AG09309 (cell line): Measurements from ENCODE around the gene SMIM15.
A peak's percentile ranks its signal among the peaks of the same experiment; 100 is the strongest.

ENCODE experiments used
- DNase-seq: peaks from one replicate; pipeline ENCODE4 v3.0.0-alpha.2; 2010; ENCODE audit warnings: low read depth
- H3K4me3 ChIP-seq: 2 replicates; pipeline ENCODE4 v1.5.1; 2011; ENCODE audit warnings: mild to moderate bottlenecking, low read depth, low read length, moderate library complexity; ENCODE audit not compliant: control insufficient read depth
- CTCF ChIP-seq: IDR thresholded peaks from 2 replicates; pipeline ENCODE4 v1.5.1; 2011; ENCODE audit warnings: mild to moderate bottlenecking, low read depth, low read length, inconsistent platforms; ENCODE audit not compliant: insufficient read depth, control insufficient read depth; ENCODE audit errors: missing control alignments

SMIM15 gene

DNA sequence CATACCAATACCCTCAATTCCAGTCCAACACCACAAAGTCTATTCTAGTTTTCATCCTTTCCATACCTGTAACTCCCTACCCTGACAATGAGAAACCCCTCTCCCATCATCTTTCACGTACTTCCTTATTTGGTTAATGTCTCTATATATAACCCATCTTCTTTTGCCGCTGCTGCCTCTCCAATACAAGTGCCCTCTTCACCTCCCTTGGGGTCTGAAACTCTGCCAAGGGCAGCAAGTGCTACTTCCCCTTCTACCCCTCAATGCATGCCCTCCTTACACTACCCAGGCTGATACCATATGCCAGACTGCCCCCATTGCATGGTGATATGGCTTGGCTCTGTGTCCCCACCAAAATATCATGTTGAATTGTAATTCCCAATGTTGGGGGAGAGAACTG lies 24.4 kb upstream of the SMIM15 start:
- no peak for TF ChIP-seq CTCF
- no peak for DNase-seq
- no peak overlapping the region for H3K4me3 ChIP-seq

- no peak overlapping the region for H3K4me3 ChIP-seq
- DNase-seq: peak; percentile 7
- TF ChIP-seq CTCF: no peak
Measured at GRCh38 chr5:61184708-61185107, 22.4 kb upstream of the SMIM15 start.

- H3K4me3 ChIP-seq: no peak overlapping the region
- no peak for DNase-seq
- TF ChIP-seq CTCF: no peak
Measured at GRCh38 chr5:61183538-61183937, 21.3 kb upstream of the SMIM15 start.

DNA sequence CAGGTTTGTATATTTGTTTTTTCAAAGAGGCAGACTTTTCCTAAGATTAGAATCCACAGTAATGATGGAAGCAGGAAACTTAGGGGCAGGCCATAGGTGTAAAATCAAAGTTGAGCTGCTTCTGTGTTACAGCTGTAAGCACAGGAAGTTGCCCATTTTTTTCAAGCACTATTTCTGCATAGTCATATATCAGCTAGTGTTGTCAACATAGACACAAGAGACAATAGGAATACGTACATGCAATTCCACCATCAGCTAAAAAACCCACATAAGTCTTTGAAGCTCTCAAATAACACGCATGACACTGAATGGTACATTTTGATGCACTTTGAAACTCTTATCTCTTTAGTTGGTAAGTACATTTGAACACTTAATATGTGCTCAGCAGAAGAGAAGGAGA lies 20.2 kb upstream of the SMIM15 start:
- no peak for TF ChIP-seq CTCF
- DNase-seq: no peak
- H3K4me3 ChIP-seq: no peak overlapping the region

DNA sequence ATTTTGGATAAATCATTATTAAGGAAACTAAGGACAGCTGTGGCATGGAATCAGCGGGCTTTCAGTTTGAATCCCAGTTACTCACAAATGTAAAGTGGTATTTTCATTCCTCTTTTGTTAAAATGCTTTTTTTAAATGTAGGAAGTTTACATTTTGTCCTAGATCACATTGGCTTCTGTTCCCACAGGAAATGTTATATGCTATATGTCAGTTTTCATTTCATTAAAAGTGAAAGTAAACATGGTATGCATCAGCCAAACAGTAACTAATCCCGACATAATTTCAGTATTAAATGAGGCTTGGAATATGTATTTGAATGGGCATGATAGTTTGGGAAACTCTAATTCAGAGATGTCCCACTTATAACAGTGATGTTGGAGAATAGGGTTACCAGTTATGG lies 18.6 kb upstream of the SMIM15 start:
- no peak for DNase-seq
- H3K4me3 ChIP-seq: no peak overlapping the region
- TF ChIP-seq CTCF: no peak

DNA sequence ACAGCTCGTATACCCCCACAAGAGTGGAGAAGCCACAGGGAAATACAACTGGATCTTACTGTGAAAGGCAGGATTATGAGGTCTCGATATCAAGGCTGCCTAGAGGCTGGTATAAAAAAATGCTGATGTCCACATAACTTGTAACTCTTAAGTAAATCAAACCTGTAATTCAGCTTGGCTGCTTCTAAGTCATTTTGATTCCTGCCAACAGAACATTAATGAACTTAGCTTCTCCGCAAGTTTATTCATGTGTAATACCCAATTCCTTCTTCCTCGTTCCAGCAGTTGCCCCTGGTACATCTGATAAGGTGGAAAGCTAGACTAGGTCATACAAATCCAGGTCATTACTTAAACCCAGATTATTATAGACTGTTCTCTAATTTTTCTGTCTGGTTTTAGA lies 16.4 kb upstream of the SMIM15 start:
- TF ChIP-seq CTCF: no peak
- H3K4me3 ChIP-seq: no peak overlapping the region
- no peak for DNase-seq

DNA sequence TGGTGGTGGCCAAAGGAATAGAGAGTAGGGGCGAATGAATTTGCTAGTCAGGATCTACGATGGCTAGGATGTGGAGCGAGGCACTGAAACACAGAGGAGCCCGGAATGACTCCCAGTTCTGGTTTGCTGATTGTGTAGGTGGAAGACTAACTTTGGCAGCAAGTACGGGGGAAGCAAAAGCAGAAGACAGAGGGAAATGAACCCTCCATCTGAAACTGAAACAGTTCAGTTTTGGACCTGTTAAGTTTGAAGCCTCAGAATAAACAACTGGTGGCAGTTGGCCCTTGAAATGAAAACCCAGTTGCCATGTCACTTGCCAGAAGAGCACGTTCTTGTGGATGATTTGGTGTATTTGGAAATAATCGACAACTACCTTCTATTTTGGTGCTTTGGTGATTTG lies 15.4 kb upstream of the SMIM15 start:
- DNase-seq: no peak
- TF ChIP-seq CTCF: no peak
- no peak overlapping the region for H3K4me3 ChIP-seq
